SK-N-SH treated with all-trans-retinoic acid at 6 μM for 48 hours (cell line): ENCODE results near the gene HES4.
"Not testable (repeated sequence)": the region's sequence is repeated elsewhere in the genome, so short reads cannot be mapped to it uniquely, and the experiment has no call there.

Experiments used
- ATAC-seq: fragments of 200-7000 bp; cut with Tn5 transposase; 3 replicates; pipeline ENCODE4 v1.9.1; 2020; ENCODE audit warnings: mild to moderate bottlenecking, moderate library complexity
- BACH2 ChIP-seq: fragments of 250-450 bp; sonication (Bioruptor Pico); IDR thresholded peaks from 2 replicates; pipeline ENCODE4 v1.9.0; 2021; ENCODE audit warnings: mild to moderate bottlenecking, borderline replicate concordance
- CREB5 ChIP-seq: fragments of 250-450 bp; sonication (Bioruptor Pico); IDR thresholded peaks from 2 replicates; pipeline ENCODE4 v1.5.1; 2020; ENCODE audit warnings: low read depth, mild to moderate bottlenecking, moderate library complexity
- CSDC2 ChIP-seq: fragments of 250-450 bp; sonication (Bioruptor Pico); IDR thresholded peaks from 2 replicates; pipeline ENCODE4 v1.5.0; 2020; ENCODE audit warnings: mild to moderate bottlenecking, moderate library complexity
- CSRNP3 ChIP-seq: fragments of 250-450 bp; sonication (Bioruptor Pico); IDR thresholded peaks from 2 replicates; pipeline ENCODE4 v1.5.1; 2021; ENCODE audit warnings: mild to moderate bottlenecking, moderate library complexity
- ESRRG ChIP-seq: fragments of 250-450 bp; sonication (Bioruptor Pico); IDR thresholded peaks from 2 replicates; pipeline ENCODE4 v1.6.1; 2021; ENCODE audit warnings: mild to moderate bottlenecking
- GLIS3 ChIP-seq: fragments of 250-450 bp; sonication (Bioruptor Pico); IDR thresholded peaks from 2 replicates; pipeline ENCODE4 v1.5.0; 2020; ENCODE audit warnings: mild to moderate bottlenecking, moderate library complexity
- PATZ1 ChIP-seq: fragments of 250-450 bp; sonication (Bioruptor Pico); IDR thresholded peaks from 2 replicates; pipeline ENCODE4 v1.8.0; 2020; ENCODE audit warnings: mild to moderate bottlenecking, moderate library complexity, borderline replicate concordance
- POU6F1 ChIP-seq: fragments of 250-450 bp; sonication (Bioruptor Pico); IDR thresholded peaks from 2 replicates; pipeline ENCODE4 v1.8.0; 2021; ENCODE audit warnings: low read depth, mild to moderate bottlenecking, moderate library complexity, borderline replicate concordance
- PPARA ChIP-seq: fragments of 250-450 bp; sonication (Bioruptor Pico); IDR thresholded peaks from 2 replicates; pipeline ENCODE4 v1.5.0; 2020; ENCODE audit warnings: mild to moderate bottlenecking, borderline replicate concordance
- RARB ChIP-seq: fragments of 250-450 bp; sonication (Bioruptor Pico); IDR thresholded peaks from 2 replicates; pipeline ENCODE4 v1.8.0; 2021; ENCODE audit warnings: mild to moderate bottlenecking, moderate library complexity
- SNAI2 ChIP-seq: fragments of 250-450 bp; sonication (Bioruptor Pico); IDR thresholded peaks from 2 replicates; pipeline ENCODE4 v1.5.0; 2020; ENCODE audit warnings: mild to moderate bottlenecking, moderate library complexity
- TCF4 ChIP-seq: fragments of 250-450 bp; sonication (Bioruptor Pico); IDR thresholded peaks from 2 replicates; pipeline ENCODE4 v1.8.0; 2021; ENCODE audit warnings: mild to moderate bottlenecking, moderate library complexity, borderline replicate concordance
- TOX ChIP-seq: fragments of 250-450 bp; sonication (Bioruptor Pico); IDR thresholded peaks from 2 replicates; pipeline ENCODE4 v1.8.0; 2021; ENCODE audit warnings: mild to moderate bottlenecking, moderate library complexity, borderline replicate concordance
- TSHZ2 ChIP-seq: fragments of 250-450 bp; sonication (Bioruptor Pico); IDR thresholded peaks from 2 replicates; pipeline ENCODE4 v1.5.0; 2020; ENCODE audit warnings: mild to moderate bottlenecking, moderate library complexity
- ZC3H10 ChIP-seq: fragments of 250-450 bp; sonication (Bioruptor Pico); IDR thresholded peaks from 2 replicates; pipeline ENCODE4 v1.5.1; 2021; ENCODE audit warnings: mild to moderate bottlenecking, moderate library complexity
- ZFP3 ChIP-seq: fragments of 250-450 bp; sonication (Bioruptor Pico); IDR thresholded peaks from 2 replicates; pipeline ENCODE4 v1.5.0; 2020; ENCODE audit warnings: mild to moderate bottlenecking, moderate library complexity
- ZFP30 ChIP-seq: fragments of 450-650 bp; formaldehyde crosslinking; IDR thresholded peaks from 2 replicates; pipeline ENCODE4 v1.5.0; 2022; ENCODE audit warnings: mild to moderate bottlenecking, moderate library complexity
- ZNF565 ChIP-seq: fragments of 450-650 bp; formaldehyde crosslinking; conservative IDR thresholded peaks from 2 replicates; pipeline ENCODE4 v1.5.0; 2020; ENCODE audit warnings: low read depth, mild to moderate bottlenecking, moderate library complexity
- ZNF70 ChIP-seq: fragments of 450-650 bp; formaldehyde crosslinking; IDR thresholded peaks from 2 replicates; pipeline ENCODE4 v1.5.0; 2020; ENCODE audit warnings: mild to moderate bottlenecking, moderate library complexity
- ZNF8 ChIP-seq: fragments of 450-650 bp; formaldehyde crosslinking; IDR thresholded peaks from 2 replicates; pipeline ENCODE4 v1.5.0; 2020; ENCODE audit warnings: mild to moderate bottlenecking, moderate library complexity

Gene HES4

GRCh38 chr1:1019122-1019999 is 19.5 kb upstream of the HES4 start:
- TF ChIP-seq ZNF8 (CRISPR knock-in tag) (no peak), CSRNP3 (CRISPR knock-in tag) (no peak), TCF4 (no peak), TSHZ2 (CRISPR knock-in tag) (no peak), CREB5 (CRISPR knock-in tag) (no peak), SNAI2 (CRISPR knock-in tag) (no peak), ZFP30 (CRISPR knock-in tag) (no peak), TOX (CRISPR knock-in tag) (no peak), PPARA (CRISPR knock-in tag) (no peak), ZNF70 (CRISPR knock-in tag) (no peak), CSDC2 (no peak), ZC3H10 (no peak), POU6F1 (no peak)
- TF ChIP-seq, all 23 proteins: peak for 0
- peak; percentile 68 for ATAC-seq

- ATAC-seq: not testable (repeated sequence)
Measured at GRCh38 chr1:1018321-1018685, 18.4 kb upstream of the HES4 start.

- ATAC-seq: not testable (repeated sequence)
Measured at GRCh38 chr1:1017397-1018320, 17.8 kb upstream of the HES4 start.

GRCh38 chr1:1014799-1015681 is 15.1 kb upstream of the HES4 start:
- ATAC-seq: no peak
- TF ChIP-seq POU6F1: no peak
- no peak for TF ChIP-seq ZFP30 (CRISPR knock-in tag)
- no peak for TF ChIP-seq CREB5 (CRISPR knock-in tag)
- TF ChIP-seq ZNF70 (CRISPR knock-in tag): no peak
- TF ChIP-seq ESRRG (CRISPR knock-in tag): no peak
- TF ChIP-seq ZNF565: no peak
- TF ChIP-seq GLIS3 (CRISPR knock-in tag): no peak
- no peak for TF ChIP-seq PATZ1 (CRISPR knock-in tag)
- no peak for TF ChIP-seq PPARA (CRISPR knock-in tag)
- no peak for TF ChIP-seq RARB (CRISPR knock-in tag)
- no peak for TF ChIP-seq BACH2 (CRISPR knock-in tag)
- TF ChIP-seq ZFP3 (CRISPR knock-in tag): no peak
- no peak for TF ChIP-seq TCF4
